GM13977 (cell line): ENCODE results near the gene BCAS3.
A peak's percentile ranks its signal among the peaks of the same experiment; 100 is the strongest.

Source experiments
- DNase-seq: peaks from one replicate; pipeline ENCODE4 v3.0.0; 2012; ENCODE audit warnings: low spot score
- CTCF ChIP-seq: IDR thresholded peaks from 2 replicates; pipeline ENCODE4 v1.5.1; 2012; ENCODE audit warnings: mild to moderate bottlenecking, control low read depth; ENCODE audit not compliant: insufficient read depth; ENCODE audit errors: extremely low read depth, missing control alignments
- in situ Hi-C: fragments of 300-500 bp; cut with MboI; formaldehyde crosslinking; loops from one replicate; pipeline ENCODE4 v1.12.0; 2022; ENCODE audit warnings: low sequenced_read_pairs, low pct_unique_long_range_greater_than_20kb, mixed read lengths, inconsistent platforms; ENCODE audit not compliant: unreplicated experiment

BCAS3 gene

GRCh38 chr17:61063528-61063927 lies 385.9 kb downstream of the BCAS3 start:
- no peak for TF ChIP-seq CTCF
- in situ Hi-C loops = no loop called here
- no peak for DNase-seq

DNA sequence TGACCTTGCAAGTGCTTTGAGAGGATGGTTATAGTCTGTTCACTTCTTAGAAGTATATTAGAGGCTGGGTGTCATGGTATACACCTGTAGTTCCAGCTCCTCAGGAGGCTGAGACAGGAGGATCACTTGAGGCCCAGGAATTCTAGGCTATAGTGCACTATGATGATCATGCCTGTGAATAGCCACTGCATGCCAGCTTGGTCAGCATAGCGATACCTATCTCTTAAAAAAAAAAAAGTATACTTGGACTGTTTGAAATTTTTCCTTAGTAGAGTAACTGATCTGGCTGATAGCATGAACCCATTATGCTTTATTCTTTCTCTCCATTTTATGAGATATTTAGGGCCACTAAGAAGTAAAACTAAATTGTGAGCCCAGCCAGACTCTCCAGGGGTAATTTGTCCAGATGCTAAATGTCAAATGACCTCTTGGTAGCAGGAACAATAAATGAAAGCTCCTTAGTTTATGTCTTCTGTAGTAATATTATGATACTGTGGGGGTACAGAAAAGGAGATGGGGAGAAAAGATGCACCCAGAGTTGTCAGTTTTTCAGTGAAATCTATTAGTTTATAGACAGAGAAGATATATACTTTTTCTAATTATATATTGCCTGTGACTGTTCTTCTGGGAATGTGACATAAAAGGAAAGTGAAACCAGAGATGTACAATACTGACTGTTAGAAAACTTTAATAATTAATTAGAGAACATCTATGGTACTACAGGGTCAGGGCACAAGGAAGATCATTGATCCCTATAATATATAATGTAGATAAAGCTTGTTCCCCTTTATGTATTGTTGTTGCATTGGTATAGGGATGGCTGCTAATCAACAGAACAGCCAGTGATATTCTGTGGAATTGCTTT lies 386.7 kb downstream of the BCAS3 start:
- no peak for DNase-seq
- in situ Hi-C loops = no loop called here
- no peak for TF ChIP-seq CTCF

DNA sequence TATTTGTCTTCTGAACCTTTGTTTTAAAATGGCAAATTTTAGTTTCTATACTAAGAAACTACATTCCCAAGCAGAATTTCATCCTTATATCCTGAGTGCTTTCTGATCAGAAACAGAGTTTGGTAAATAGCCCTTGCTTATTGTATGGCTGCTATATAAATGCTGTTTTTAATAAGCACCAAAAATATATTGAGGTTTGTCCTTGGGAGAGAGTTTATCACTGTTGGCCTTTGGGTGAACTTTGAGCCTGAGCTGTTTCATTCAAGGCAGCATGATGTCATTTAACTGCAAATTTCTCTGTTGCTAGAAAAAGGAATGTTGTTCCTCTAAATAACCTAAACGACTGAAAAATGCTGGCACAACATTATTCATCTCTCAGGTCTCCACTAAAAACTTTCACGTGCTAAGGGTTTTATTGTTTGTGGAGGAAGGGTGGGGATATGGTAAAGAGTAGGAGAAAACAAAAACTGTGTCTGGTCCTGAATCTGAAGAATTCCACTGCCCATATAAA lies 387.7 kb downstream of the BCAS3 start:
- DNase-seq = peak; percentile 12
- TF ChIP-seq CTCF = no peak
- in situ Hi-C loops = no loop called here

DNA sequence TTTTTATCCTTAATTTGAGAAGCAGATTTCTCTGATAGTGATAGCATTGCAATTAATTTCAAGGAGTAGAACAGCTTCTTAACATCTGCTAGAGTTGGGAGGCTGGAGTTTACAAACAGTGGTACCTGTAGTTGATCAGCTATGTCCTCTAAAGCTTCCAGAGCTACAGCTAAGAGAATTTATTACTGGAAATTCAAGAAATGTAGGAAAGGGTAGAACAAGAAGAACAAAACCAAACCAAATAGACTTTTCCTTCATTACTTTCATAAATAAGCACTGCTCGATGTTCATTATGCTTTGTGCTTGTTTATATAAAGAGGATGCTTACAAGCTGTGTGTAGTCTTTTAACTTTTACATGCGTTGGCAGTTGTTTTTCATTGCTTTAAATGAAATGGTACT lies 388.4 kb downstream of the BCAS3 start:
- in situ Hi-C loops = no loop called here
- TF ChIP-seq CTCF = no peak
- no peak for DNase-seq

DNA sequence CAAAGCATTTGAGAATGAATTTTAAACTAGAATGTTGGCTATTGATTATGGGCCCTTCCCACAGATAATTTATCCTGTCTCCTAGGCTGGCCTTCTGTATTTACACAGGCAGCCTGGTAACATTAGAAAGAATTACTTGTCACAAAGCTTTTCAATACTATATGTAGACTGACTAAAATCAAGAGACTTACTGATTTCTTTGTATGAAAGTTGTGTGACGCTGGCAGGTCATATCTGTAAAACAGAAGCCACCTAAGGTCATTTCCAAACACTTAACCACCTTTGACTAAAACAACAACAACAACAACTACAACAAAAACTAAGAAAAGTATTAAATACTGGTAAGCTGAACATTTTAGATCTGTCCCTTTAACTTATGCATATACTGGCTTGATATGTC lies 393.0 kb downstream of the BCAS3 start:
- in situ Hi-C loops = no loop called here
- no peak for DNase-seq
- no peak for TF ChIP-seq CTCF

DNA sequence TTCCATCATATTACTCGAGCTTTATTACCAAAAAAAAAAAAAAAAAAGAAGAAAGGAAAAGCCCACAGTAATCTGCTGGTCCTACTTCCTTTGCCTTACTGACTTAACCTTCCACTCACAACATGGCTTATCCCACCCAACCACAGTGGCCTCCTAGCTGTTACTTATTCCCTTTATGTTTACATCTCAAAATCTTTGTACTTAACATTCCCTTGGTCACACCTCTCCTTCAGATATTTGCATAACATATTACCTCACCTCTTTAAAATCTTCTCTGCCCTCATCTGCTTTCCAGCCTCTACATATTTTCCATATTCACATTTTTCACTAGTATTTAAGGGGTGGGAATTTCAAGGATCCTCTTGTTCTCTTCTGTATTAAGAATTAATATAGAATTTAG lies 395.0 kb downstream of the BCAS3 start:
- no peak for DNase-seq
- in situ Hi-C loops = no loop called here

More for the DNA sequence above, 395.0 kb downstream of the BCAS3 start:
- TF ChIP-seq CTCF = no peak
